ENCODE measurements around the gene KEAP1. TPM values are rescaled to one million over a fixed set of nuclear protein-coding genes. Genes with fewer than 3 reads are reported as not detected.
A peak's percentile ranks its signal among the peaks of the same experiment; 100 is the strongest.

KEAP1 gene
- total and polyA plus RNA-seq, 9 of the 15 experiments (the other 6 are each of a cell fraction or from before 2014, with no cell fraction given): 2.1 to 95.6 (median 64.3) TPM

DNA sequence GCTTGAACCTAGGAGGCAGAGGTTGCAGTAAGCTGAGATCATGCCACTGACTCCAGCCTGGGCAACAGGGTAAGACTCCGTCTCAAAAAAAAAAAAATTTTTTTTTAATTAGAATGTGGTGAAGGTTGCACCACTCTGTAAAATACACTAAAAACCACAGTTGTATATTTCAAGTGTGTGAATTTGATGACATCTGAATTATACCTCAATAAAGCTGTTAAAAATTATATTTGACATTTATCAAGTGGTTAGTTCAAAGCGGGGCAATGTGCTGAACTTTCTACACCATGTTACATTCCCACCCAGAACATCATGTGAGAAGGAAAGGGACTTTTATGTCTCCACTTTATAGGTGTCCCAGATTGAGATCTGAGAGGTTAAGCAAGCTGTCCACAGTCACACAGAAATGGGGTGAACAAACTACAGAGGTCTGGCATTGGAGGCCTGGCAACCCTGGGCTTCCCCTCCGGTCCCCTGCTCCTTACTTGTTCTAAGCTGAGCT lies 20.0 kb upstream of the KEAP1 start:
- Histone ChIP-seq H3K27me3 (ENCODE audit: control insufficient read depth in 2 of 2, insufficient read depth in 2 of 2, low read length in 2 of 2) (peaks cover 0 to 10% of the 10 kb centered on the region in 2 experiments; a peak in 3 of 5 replicates), H3K79me2 (ENCODE audit: control insufficient read depth, insufficient read depth, low read length) (no peaks in the 10 kb centered on the region), H3K4me2 (ENCODE audit: insufficient read depth, low read length) (no peak overlapping the region), H3K36me3 (ENCODE audit: control insufficient read depth, insufficient read depth, low read length) (no peaks in the 10 kb centered on the region), H3K4me1 (replicated peaks in 1 of 2; ENCODE audit: control insufficient read depth in 2 of 2, insufficient read depth in 2 of 2, low read length in 2 of 2) (peaks cover 5 to 17% of the 10 kb centered on the region in 2 experiments; a peak in 4 of 5 replicates), H3K9me1 (ENCODE audit: control insufficient read depth, insufficient read depth, low read length) (no peaks in the 10 kb centered on the region), H3K27ac (ENCODE audit: extremely low read depth, low read depth, low read length) (no peak overlapping the region), H3K4me3 (no peak overlapping the region), H3K9ac (ENCODE audit: insufficient read depth in 1 of 2, low read depth in 2 of 2, low read length in 2 of 2) (no peak overlapping the region), H3K9me3 (replicated peaks; ENCODE audit: control insufficient read depth, insufficient read depth, low read depth, low read length) (no peaks in the 10 kb centered on the region), H4K20me1 (replicated peaks; ENCODE audit: control insufficient read depth, insufficient read depth, low read length) (no peaks in the 10 kb centered on the region; the same call in 1 of the 2 replicates), H2AFZ (ENCODE audit: low read depth, low read length) (no peak overlapping the region)
- DNase-seq (ENCODE audit: extremely low read depth in 1 of 4, low spot score in 3 of 4) (no peak), FAIRE-seq (no peak), ATAC-seq (no peak)
- ChIA-PET CTCF (ENCODE audit: low intra/inter-chr PET ratio) (no interaction called here), POLR2A (interaction anchor here (0.6 to 1.6 kb wide), 3 partner anchors 16 to 52 kb away, joined by 3 to 5 read pairs (median 4); no protein-coding TSS in a partner anchor)
- in situ Hi-C loops (cut with MboI) (no loop called here), intact Hi-C loops (cut with micrococcal nuclease) (no loop called here)
- no TSS peak for BruUV-seq (replicated peaks)
- peak; percentile 52 for TF ChIP-seq RBM25 (IDR thresholded peaks at IDR 0.05; ENCODE audit: low read depth, low read length, severe bottlenecking)
- no peak for TF ChIP-seq NR2F6 (CRISPR knock-in tag; IDR thresholded peaks at IDR 0.05)
- peak; percentile 41 for TF ChIP-seq ZFP36 (IDR thresholded peaks at IDR 0.05; ENCODE audit: low read depth, low read length, partially characterized antibody)
- WGBS (ENCODE audit: insufficient coverage, low coverage, missing lambda C conversion rate): 44% methylated on average over 3 of the region's 3 CpGs

DNA sequence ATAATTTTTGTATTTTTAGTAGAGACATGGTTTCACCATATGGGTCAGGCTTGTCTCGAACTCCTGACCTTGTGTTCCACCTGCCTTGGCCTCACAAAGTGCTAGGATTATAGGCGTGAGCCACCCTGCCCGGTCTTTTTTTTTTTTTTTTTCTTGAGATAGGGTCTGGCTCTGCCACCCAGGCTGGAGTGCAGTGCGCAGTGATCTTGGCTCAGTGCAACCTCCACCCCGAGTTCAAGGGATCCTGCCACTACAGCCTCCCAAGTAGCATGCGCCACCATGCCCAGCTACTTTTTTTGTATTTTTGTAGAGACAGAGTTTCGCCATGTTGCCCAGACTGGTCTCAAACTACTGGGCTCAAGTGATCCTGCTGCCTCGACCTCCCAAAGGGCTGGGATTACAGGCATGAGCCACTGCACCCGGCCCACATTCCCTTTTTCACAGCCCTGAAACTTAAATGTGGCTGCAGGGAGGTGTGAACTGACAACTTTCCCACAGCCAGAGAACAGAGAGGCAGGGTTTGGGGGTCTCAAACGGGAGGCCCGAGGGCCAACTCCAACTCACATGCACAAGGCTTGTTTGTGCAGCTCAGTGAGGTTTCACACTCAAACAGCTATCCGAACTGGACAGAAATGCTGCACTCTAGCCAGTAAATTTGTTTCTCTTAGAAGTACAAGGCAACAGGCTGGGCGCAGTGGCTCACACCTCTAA lies 18.5 kb upstream of the KEAP1 start:
- in situ Hi-C loops (cut with MboI): no loop called here
- POLR2A ChIA-PET: interaction anchor here (1.6 kb wide), 1 partner anchor 21 kb away, joined by 4 read pairs; no protein-coding TSS in a partner anchor
- Histone ChIP-seq H3K27ac (ENCODE audit: extremely low read depth, low read depth, low read length) (no peak overlapping the region), H3K9ac (ENCODE audit: insufficient read depth in 1 of 2, low read depth in 2 of 2, low read length in 2 of 2) (no peak overlapping the region), H3K4me1 (replicated peaks in 1 of 2; ENCODE audit: control insufficient read depth in 2 of 2, insufficient read depth in 2 of 2, low read length in 2 of 2) (peaks cover 19 to 32% of the 10 kb centered on the region in 2 experiments; a peak in 4 of 5 replicates), H3K9me3 (replicated peaks; ENCODE audit: control insufficient read depth, insufficient read depth, low read depth, low read length) (no peaks in the 10 kb centered on the region), H3K36me3 (ENCODE audit: control insufficient read depth, insufficient read depth, low read length) (no peaks in the 10 kb centered on the region), H2AFZ (ENCODE audit: low read depth, low read length) (peak overlapping the region; percentile 40; the same call in 1 of the 2 replicates), H4K20me1 (replicated peaks; ENCODE audit: control insufficient read depth, insufficient read depth, low read length) (no peaks in the 10 kb centered on the region; the same call in 1 of the 2 replicates), H3K9me1 (ENCODE audit: control insufficient read depth, insufficient read depth, low read length) (no peaks in the 10 kb centered on the region), H3K27me3 (ENCODE audit: control insufficient read depth in 2 of 2, insufficient read depth in 2 of 2, low read length in 2 of 2) (peaks cover 0 to 10% of the 10 kb centered on the region in 2 experiments; a peak in 3 of 5 replicates), H3K4me3 (no peak overlapping the region), H3K4me2 (ENCODE audit: insufficient read depth, low read length) (no peak overlapping the region), H3K79me2 (ENCODE audit: control insufficient read depth, insufficient read depth, low read length) (no peaks in the 10 kb centered on the region)
- 39% methylated on average over 11 of the region's 13 CpGs for WGBS (ENCODE audit: insufficient coverage, low coverage, missing lambda C conversion rate)
- FAIRE-seq: no peak
- CTCF ChIA-PET (ENCODE audit: low intra/inter-chr PET ratio): no interaction called here
- BruUV-seq (replicated peaks): no TSS peak
- intact Hi-C loops (cut with micrococcal nuclease): no loop called here
- DNase-seq (ENCODE audit: extremely low read depth in 1 of 4, low spot score in 3 of 4): no peak
- ATAC-seq: no peak
- no peak for TF ChIP-seq KDM4B (IDR thresholded peaks at IDR 0.05; ENCODE audit: borderline replicate concordance in 2 of 2, low read depth in 1 of 2)
- TF ChIP-seq, protein P1, sequence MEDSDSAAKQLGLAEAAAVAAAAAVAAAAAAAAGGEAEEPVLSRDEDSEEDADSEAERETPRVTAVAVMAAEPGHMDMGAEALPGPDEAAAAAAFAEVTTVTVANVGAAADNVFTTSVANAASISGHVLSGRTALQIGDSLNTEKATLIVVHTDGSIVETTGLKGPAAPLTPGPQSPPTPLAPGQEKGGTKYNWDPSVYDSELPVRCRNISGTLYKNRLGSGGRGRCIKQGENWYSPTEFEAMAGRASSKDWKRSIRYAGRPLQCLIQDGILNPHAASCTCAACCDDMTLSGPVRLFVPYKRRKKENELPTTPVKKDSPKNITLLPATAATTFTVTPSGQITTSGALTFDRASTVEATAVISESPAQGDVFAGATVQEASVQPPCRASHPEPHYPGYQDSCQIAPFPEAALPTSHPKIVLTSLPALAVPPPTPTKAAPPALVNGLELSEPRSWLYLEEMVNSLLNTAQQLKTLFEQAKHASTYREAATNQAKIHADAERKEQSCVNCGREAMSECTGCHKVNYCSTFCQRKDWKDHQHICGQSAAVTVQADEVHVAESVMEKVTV (CRISPR knock-in tag; IDR thresholded peaks at IDR 0.05): no peak
- TF ChIP-seq DACH1 (IDR thresholded peaks at IDR 0.05; ENCODE audit: partially characterized antibody): no peak
- no peak for TF ChIP-seq NR4A1 (CRISPR knock-in tag; IDR thresholded peaks at IDR 0.05)
- no peak for TF ChIP-seq NR4A1 (tag; IDR thresholded peaks at IDR 0.05)
- TF ChIP-seq, protein P2, sequence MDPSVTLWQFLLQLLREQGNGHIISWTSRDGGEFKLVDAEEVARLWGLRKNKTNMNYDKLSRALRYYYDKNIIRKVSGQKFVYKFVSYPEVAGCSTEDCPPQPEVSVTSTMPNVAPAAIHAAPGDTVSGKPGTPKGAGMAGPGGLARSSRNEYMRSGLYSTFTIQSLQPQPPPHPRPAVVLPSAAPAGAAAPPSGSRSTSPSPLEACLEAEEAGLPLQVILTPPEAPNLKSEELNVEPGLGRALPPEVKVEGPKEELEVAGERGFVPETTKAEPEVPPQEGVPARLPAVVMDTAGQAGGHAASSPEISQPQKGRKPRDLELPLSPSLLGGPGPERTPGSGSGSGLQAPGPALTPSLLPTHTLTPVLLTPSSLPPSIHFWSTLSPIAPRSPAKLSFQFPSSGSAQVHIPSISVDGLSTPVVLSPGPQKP (CRISPR knock-in tag; IDR thresholded peaks at IDR 0.05): no peak
- TF ChIP-seq NR2F6 (CRISPR knock-in tag; IDR thresholded peaks at IDR 0.05): no peak

Measured in K562 (cell line).